Liver (tissue), 9 donors: Measurements from ENCODE around the gene EBPL. TPM values are rescaled to one million over a fixed set of nuclear protein-coding genes. Genes with fewer than 3 reads are reported as not detected.

Experiments used
- DNase-seq: peaks from one replicate; pipeline ENCODE4 v3.0.0-alpha.2; 2017; ENCODE audit warnings: low spot score
- H3K27ac ChIP-seq, 2 donors: one replicate each; pipeline ENCODE4 v1.7.0; 2013; ENCODE audit warnings: inconsistent platforms in 2 of 2, low read length in 2 of 2, control low read depth in 1 of 2, low read depth in 1 of 2, mild to moderate bottlenecking in 1 of 2
- H3K27me3 ChIP-seq, 4 donors: one replicate each; pipeline versions ENCODE4 v1.6.1 to v1.7.0; 2013; ENCODE audit warnings: low read length in 3 of 4, inconsistent platforms in 1 of 4, mild to moderate bottlenecking in 1 of 4, moderate library complexity in 1 of 4; ENCODE audit not compliant: control insufficient read depth in 4 of 4, insufficient read depth in 4 of 4
- H3K36me3 ChIP-seq, 4 donors: one replicate each; pipeline versions ENCODE4 v1.6.1 to v1.7.0; 2013; ENCODE audit warnings: low read length in 3 of 4, mild to moderate bottlenecking in 3 of 4, low read depth in 1 of 4, moderate library complexity in 1 of 4; ENCODE audit not compliant: control insufficient read depth in 4 of 4, insufficient read depth in 3 of 4
- H3K4me1 ChIP-seq, 4 donors: one replicate each; pipeline versions ENCODE4 v1.6.1 to v1.7.0; 2013; ENCODE audit warnings: low read length in 3 of 4, mild to moderate bottlenecking in 3 of 4, moderate library complexity in 1 of 4; ENCODE audit not compliant: control insufficient read depth in 4 of 4, insufficient read depth in 4 of 4
- H3K4me3 ChIP-seq, 3 donors: one replicate each; pipeline versions ENCODE4 v1.6.1 to v1.7.0; 2013; ENCODE audit warnings: low read length in 3 of 3, control low read depth in 1 of 3, low read depth in 1 of 3, mild to moderate bottlenecking in 1 of 3
- H3K9ac ChIP-seq, 2 donors: one replicate each; pipeline ENCODE4 v1.7.0; 2013; ENCODE audit warnings: low read length in 2 of 2, mild to moderate bottlenecking in 2 of 2, moderate library complexity in 2 of 2, control low read depth in 1 of 2, low read depth in 1 of 2
- H3K9me3 ChIP-seq, 4 donors: one replicate each; pipeline versions ENCODE4 v1.6.1 to v1.7.0; 2013; ENCODE audit warnings: low read length in 3 of 4; ENCODE audit not compliant: control insufficient read depth in 4 of 4
- EGR1 ChIP-seq, 2 donors: IDR thresholded peaks; 2 replicates each; pipeline ENCODE4 v1.6.1; 2016 to 2018; ENCODE audit warnings: antibody characterized with exemption in 2 of 2, low read depth in 2 of 2
- FOXA2 ChIP-seq: IDR thresholded peaks from 2 replicates; pipeline ENCODE4 v1.6.1; 2016; ENCODE audit warnings: antibody characterized with exemption
- GABPA ChIP-seq, 2 donors: IDR thresholded peaks in 1 of 2; conservative IDR thresholded peaks in 1 of 2; 2 replicates each; pipeline ENCODE4 v1.6.1; 2016; ENCODE audit warnings: antibody characterized with exemption in 2 of 2, mild to moderate bottlenecking in 1 of 2, moderate library complexity in 1 of 2
- HNF4A ChIP-seq, 2 donors: conservative IDR thresholded peaks; 2 replicates each; pipeline ENCODE4 v1.6.1; 2016; ENCODE audit warnings: antibody characterized with exemption in 2 of 2, mild to moderate bottlenecking in 2 of 2
- NR2F2 ChIP-seq: IDR thresholded peaks from 2 replicates; pipeline ENCODE4 v1.6.1; 2016; ENCODE audit warnings: antibody characterized with exemption
- RAD21 ChIP-seq, 2 donors: IDR thresholded peaks; 2 replicates each; pipeline ENCODE4 v1.6.1; 2016; ENCODE audit warnings: antibody characterized with exemption in 2 of 2, mild to moderate bottlenecking in 2 of 2
- RXRA ChIP-seq, 2 donors: IDR thresholded peaks; 2 replicates each; pipeline ENCODE4 v1.6.1; 2017 to 2018; ENCODE audit warnings: antibody characterized with exemption in 2 of 2, mild to moderate bottlenecking in 1 of 2
- SP1 ChIP-seq: IDR thresholded peaks from 2 replicates; pipeline ENCODE4 v1.6.1; 2018; ENCODE audit warnings: antibody characterized with exemption, mild to moderate bottlenecking
- WGBS: extraction: QIAGEN DNeasy Blood & Tissue Kit; methylation state at CpG from one replicate; pipeline ENCODE4 v1.1.7; 2013; 5-methylcytosine and 5-hydroxymethylcytosine counted together
- polyA plus RNA-seq, 2 donors: library from polyadenylated mRNA; stranded (reverse) in 1 of 2; unstranded in 1 of 2; fragments of 200-250 nt in 1 of 2; fragments of >200 nt in 1 of 2; fragmentation: Nextera tagmentation in 1 of 2; extraction: Ambion mirVana in 1 of 2; gene quantifications; one replicate each; pipeline versions ENCODE4 v1.2.1 to v1.2.3, GENCODE V29; 2013 to 2015
- total RNA-seq, 2 donors: library from RNA; depleted of rRNA; stranded (reverse); fragments of >200 nt; gene quantifications; one replicate each; pipeline ENCODE4 v1.2.3, GENCODE V29; 2014
- TF ChIP-seq, protein P1 (sequence below): IDR thresholded peaks from 2 replicates; pipeline ENCODE4 v1.6.1; 2016; ENCODE audit warnings: antibody characterized with exemption
- TF ChIP-seq, protein P2 (sequence below): IDR thresholded peaks from 2 replicates; pipeline ENCODE4 v1.6.1; 2016; ENCODE audit warnings: antibody characterized with exemption, mild to moderate bottlenecking
- TF ChIP-seq, protein P3 (sequence below): IDR thresholded peaks from 2 replicates; pipeline ENCODE4 v1.6.1; 2016; ENCODE audit warnings: antibody characterized with exemption
- TF ChIP-seq, protein P4 (sequence below): fragments of 150-350 bp; IDR thresholded peaks from 2 replicates; pipeline ENCODE4 v1.5.1; 2017; ENCODE audit warnings: improper control_type of control experiment, low read depth, low read length; ENCODE audit not compliant: missing input control
- donor health status: healthy.
- donor health status: healthy.
- donor health status: healthy.
- donor health status: healthy.
- donor health status: healthy.

Gene EBPL
- total and polyA plus RNA-seq, 4 donors = 44.3 to 122 (median 50.7) TPM

DNA sequence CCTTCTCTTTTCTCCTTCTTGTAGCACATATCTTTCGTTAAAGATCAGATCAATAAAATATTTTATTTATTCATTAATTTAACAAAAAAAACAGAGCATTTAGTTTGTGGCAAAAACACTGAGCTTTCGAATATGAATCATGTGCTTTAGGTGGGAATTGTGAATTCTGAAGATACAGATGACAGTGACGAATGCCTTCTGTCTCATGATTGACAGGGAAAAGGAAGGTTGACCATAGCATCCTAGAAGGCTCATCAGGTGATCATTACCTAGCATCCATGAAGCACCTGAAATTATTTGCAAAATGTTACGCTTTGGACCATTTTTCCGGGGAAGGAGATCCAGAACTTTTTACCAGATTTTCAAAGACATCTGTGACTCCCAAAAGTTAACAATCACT is 59.1 kb downstream of the EBPL start:
- Histone ChIP-seq H3K4me1 (peaks cover 0 to 5% (median 3%) of the 10 kb centered on the region in 4 donors), H3K27ac (no peak overlapping the region), H3K4me3 (no peak overlapping the region), H3K36me3 (no peaks in the 10 kb centered on the region), H3K27me3 (no peaks in the 10 kb centered on the region), H3K9me3 (no peaks in the 10 kb centered on the region), H3K9ac (no peak overlapping the region)
- no peak for DNase-seq
- no peak for TF ChIP-seq EGR1 (IDR thresholded peaks at IDR 0.05; ENCODE audit: low read depth in 2 of 2)
- no peak for TF ChIP-seq SP1
- TF ChIP-seq, protein P1, sequence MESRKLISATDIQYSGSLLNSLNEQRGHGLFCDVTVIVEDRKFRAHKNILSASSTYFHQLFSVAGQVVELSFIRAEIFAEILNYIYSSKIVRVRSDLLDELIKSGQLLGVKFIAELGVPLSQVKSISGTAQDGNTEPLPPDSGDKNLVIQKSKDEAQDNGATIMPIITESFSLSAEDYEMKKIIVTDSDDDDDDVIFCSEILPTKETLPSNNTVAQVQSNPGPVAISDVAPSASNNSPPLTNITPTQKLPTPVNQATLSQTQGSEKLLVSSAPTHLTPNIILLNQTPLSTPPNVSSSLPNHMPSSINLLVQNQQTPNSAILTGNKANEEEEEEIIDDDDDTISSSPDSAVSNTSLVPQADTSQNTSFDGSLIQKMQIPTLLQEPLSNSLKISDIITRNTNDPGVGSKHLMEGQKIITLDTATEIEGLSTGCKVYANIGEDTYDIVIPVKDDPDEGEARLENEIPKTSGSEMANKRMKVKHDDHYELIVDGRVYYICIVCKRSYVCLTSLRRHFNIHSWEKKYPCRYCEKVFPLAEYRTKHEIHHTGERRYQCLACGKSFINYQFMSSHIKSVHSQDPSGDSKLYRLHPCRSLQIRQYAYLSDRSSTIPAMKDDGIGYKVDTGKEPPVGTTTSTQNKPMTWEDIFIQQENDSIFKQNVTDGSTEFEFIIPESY = no peak
- TF ChIP-seq, protein P2, sequence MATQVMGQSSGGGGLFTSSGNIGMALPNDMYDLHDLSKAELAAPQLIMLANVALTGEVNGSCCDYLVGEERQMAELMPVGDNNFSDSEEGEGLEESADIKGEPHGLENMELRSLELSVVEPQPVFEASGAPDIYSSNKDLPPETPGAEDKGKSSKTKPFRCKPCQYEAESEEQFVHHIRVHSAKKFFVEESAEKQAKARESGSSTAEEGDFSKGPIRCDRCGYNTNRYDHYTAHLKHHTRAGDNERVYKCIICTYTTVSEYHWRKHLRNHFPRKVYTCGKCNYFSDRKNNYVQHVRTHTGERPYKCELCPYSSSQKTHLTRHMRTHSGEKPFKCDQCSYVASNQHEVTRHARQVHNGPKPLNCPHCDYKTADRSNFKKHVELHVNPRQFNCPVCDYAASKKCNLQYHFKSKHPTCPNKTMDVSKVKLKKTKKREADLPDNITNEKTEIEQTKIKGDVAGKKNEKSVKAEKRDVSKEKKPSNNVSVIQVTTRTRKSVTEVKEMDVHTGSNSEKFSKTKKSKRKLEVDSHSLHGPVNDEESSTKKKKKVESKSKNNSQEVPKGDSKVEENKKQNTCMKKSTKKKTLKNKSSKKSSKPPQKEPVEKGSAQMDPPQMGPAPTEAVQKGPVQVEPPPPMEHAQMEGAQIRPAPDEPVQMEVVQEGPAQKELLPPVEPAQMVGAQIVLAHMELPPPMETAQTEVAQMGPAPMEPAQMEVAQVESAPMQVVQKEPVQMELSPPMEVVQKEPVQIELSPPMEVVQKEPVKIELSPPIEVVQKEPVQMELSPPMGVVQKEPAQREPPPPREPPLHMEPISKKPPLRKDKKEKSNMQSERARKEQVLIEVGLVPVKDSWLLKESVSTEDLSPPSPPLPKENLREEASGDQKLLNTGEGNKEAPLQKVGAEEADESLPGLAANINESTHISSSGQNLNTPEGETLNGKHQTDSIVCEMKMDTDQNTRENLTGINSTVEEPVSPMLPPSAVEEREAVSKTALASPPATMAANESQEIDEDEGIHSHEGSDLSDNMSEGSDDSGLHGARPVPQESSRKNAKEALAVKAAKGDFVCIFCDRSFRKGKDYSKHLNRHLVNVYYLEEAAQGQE = no peak
- no peak for TF ChIP-seq GABPA (IDR thresholded peaks at IDR 0.05 in 1 of 2, conservative IDR thresholded peaks at IDR 0.05 in 1 of 2)
- no peak for TF ChIP-seq RAD21 (IDR thresholded peaks at IDR 0.05)
- TF ChIP-seq FOXA2 = no peak
- TF ChIP-seq, protein P3, sequence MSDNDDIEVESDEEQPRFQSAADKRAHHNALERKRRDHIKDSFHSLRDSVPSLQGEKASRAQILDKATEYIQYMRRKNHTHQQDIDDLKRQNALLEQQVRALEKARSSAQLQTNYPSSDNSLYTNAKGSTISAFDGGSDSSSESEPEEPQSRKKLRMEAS = no peak
- TF ChIP-seq HNF4A (conservative IDR thresholded peaks at IDR 0.05) = no peak
- TF ChIP-seq, protein P4, sequence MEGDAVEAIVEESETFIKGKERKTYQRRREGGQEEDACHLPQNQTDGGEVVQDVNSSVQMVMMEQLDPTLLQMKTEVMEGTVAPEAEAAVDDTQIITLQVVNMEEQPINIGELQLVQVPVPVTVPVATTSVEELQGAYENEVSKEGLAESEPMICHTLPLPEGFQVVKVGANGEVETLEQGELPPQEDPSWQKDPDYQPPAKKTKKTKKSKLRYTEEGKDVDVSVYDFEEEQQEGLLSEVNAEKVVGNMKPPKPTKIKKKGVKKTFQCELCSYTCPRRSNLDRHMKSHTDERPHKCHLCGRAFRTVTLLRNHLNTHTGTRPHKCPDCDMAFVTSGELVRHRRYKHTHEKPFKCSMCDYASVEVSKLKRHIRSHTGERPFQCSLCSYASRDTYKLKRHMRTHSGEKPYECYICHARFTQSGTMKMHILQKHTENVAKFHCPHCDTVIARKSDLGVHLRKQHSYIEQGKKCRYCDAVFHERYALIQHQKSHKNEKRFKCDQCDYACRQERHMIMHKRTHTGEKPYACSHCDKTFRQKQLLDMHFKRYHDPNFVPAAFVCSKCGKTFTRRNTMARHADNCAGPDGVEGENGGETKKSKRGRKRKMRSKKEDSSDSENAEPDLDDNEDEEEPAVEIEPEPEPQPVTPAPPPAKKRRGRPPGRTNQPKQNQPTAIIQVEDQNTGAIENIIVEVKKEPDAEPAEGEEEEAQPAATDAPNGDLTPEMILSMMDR = no peak
- WGBS = 86% methylated on average over 5 of the region's 5 CpGs

DNA sequence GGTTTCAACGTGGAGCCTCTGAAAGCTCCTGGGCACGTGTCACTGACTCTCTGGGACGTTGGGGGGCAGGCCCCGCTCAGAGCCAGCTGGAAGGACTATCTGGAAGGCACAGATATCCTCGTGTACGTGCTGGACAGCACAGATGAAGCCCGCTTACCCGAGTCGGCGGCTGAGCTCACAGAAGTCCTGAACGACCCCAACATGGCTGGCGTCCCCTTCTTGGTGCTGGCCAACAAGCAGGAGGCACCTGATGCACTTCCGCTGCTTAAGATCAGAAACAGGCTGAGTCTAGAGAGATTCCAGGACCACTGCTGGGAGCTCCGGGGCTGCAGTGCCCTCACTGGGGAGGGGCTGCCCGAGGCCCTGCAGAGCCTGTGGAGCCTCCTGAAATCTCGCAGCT is 60.7 kb downstream of the EBPL start:
- H3K4me3 ChIP-seq = no peak overlapping the region
- H3K27me3 ChIP-seq = no peaks in the 10 kb centered on the region
- peaks cover 5 to 11% (median 5%) of the 10 kb centered on the region in 4 donors for H3K4me1 ChIP-seq
- no peak for TF ChIP-seq NR2F2
- TF ChIP-seq RXRA (IDR thresholded peaks at IDR 0.05) = no peak
- H3K36me3 ChIP-seq = no peaks in the 10 kb centered on the region
- 96% methylated on average over 16 of the region's 16 CpGs for WGBS
- no peak overlapping the region for H3K9ac ChIP-seq
- H3K27ac ChIP-seq = no peak overlapping the region
- H3K9me3 ChIP-seq = no peaks in the 10 kb centered on the region
- no peak for DNase-seq
